Activated CD8-positive, alpha-beta memory T cell treated with anti-CD3 and anti-CD28 coated beads, Interleukin-2, amount 50 U/mL, for 1 hour (primary cell): ENCODE results near the gene BMI1.
"Not testable (repeated sequence)": the region's sequence is repeated elsewhere in the genome, so short reads cannot be mapped to it uniquely, and the experiment has no call there.

Experiments
- DNase-seq: peaks from one replicate; pipeline ENCODE4 v3.0.0-alpha.2; 2020; ENCODE audit errors: extremely low read depth

BMI1 gene

DNA sequence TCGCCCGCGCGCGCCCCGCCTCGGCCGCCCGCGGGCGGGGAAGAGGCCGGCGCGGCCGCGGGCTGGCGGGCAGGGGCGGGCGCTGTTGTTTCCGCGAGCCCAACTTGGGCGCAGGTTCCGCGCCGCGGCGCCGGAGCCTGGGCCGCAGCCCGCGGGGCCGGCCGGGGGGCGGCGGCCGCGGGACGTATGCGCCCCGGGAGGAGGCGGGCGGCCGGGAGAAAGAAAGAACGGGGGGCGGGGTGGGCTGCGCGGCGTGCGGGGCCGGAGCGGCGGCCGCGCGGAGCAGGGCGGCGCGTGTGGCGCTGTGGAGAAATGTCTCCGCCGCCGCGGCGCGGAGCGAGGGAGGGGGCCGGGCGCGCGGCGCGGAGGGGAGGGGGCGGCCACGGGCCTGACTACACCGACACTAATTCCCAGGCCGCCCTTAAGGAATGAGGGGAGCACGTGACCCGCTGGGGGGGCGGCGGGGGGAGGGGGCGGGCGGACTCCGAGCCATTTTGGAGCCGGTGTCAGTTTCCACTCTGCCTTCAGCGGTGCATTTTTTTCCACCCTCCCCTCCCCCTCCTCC is at the start of gene BMI1:
TSS of gene BMI1 (plus strand) at position 509 of the 565 bp plus-strand sequence. CDS start 5,351 bp downstream, outside the sequence.
- DNase-seq = no peak

DNA sequence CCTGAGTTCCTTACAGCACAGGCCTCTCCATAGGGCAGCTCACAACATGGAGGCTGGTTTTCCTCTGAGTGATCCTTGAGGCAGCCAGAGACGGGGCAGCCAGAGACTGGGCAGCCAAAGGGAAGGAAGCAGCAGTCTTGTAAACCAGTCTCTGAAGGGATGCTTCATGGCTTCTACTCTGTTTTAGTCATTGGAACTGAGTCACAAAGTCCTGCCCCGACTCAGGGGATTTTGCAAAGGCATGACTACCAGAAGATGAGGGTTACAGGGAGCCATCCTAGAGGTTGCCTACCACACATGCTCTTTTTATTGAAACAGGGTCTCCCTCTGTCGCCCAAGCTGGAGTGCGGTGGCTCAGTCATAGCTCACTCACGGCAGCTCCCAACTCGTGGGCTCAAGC is 49.1 kb upstream of the BMI1 start:
- DNase-seq = no peak

DNA sequence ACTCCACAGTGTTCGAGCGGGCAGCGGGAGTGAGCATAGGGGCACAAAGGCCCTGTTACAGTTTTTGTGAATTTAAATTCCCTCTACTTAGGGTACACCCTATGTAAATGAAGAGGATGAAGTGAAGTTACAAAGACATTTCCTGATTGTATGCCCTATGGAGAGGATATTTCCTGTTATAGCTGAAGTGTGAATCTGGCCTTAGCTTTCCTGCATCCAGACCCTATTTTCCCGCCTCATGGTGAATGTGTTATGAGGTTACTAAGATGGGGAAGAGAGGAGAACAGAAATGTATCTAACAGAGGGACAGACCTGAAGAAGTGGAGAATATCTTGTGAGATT is 42.5 kb upstream of the BMI1 start:
- no peak for DNase-seq

DNA sequence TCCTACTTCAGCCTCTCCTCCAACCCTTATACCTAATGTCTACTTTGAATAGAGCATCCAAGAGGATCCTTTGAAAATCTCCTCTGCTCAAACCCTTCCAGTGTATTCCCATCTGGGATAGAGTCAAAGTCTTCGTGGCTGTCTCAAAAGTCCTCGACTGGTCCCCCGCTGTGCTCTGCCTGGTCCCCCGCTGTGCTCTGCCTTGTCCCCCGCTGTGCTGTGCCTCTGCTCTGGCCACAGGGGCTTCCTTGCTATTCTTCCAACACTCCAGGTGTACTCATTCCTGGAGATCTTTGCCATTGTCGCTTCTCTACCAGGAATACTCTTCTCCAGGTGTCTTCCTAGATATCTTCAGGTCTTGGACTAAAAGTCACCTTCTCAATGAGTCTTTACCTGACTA is 40.8 kb upstream of the BMI1 start:
- no peak for DNase-seq

DNA sequence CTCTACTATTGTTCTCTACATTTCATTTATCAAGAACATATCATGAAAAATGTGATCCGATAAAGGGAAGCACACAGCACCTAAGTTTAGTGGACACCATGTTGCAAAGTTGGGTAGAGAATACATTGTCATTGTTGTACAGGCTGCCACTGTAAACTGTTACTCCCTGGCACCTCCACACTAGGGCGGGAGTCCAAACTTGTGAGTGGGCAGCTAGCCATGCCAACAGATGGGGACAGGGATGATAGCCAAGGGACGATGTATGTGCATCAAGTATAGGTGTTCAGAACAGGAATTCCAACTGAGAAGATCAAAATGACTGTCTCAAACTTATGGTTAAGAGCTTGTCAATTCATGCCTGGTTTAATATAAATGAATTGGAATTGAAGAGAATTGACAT is 35.8 kb upstream of the BMI1 start:
- no peak for DNase-seq

DNA sequence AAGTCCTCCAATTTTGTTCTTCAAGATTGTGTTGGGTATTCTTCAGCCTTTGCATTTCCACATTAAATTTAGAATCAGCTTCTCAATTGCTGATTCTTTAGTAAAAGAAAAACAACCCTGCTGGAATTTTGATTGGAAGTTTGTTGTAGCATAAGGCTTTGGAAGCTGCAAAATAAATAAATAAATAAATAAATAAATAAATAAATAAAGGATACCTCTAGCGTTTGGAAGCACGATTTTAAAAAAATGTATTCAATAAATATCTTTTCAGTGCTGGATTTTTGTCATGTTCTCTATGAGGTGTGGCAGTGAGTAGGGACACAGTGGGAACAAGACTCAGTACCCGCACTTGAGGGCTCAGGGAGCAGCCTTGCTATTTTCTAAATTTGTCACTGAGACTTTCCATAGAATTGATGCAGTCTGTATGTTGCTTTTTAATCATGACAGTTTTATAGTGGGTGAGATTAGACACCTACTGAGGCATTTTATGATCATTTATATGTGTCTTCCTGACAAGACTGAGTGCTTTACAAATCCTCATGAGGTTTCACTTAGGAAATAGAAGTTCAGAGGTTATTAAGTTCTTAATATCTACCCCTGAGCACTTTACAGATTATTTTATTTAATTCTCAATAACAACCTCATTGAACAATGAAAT is 27.0 kb upstream of the BMI1 start:
- no peak for DNase-seq

DNA sequence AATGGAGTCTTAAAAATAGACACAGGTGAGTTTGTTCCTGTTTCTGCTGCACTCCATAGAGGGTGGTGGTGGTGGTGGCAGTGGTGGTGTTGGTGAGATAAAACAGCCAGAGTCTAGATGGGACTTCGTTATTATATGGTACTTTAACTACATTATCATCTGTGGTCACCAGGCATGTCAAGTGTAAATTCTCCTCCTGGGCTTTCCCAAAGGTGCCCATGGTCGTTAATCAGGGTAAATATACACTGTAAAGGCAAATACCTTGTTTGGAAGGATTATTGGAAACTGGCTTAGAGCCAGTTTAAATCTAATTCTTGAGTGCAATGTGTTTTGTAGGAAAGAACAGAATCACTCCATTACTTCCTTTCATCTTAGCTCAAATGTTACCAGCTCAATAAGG is 26.2 kb upstream of the BMI1 start:
- no peak for DNase-seq

DNA sequence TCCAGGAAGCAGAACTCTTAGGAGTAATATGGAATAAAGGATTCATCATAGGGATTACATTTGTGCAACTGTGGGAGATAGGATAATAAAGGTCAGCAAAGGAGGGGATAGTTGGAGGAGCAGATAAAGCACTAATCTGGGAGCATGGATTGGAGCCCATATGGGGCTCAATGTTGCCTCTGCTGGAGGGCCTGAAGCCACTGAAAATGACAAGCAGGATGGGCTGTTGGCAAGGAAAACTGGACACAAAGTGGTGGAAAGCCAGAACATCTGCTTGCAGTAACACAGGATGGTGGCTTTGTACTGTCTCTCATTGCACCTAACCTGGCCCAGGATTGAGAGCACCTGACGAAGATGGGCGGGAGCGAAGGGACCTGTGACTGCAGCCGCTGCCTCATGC is 19.7 kb upstream of the BMI1 start:
- no peak for DNase-seq

DNA sequence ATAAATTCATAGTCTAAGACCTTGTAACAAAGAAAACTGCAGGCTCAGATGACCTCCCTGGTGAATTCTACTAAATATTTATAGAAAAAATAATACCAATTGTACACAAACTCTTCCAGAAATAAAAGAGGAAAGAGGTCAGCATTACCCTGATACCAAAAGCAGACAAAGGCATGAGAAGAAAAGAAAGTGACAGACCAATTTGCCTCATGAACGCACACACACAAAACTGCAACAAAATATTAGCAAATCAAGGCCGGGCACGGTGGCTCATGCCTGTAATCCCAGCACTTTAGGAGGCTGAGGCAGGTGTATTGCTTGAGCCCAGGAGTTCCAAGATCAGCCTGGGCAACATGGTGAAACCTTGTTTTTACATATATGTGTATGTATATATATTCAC is 17.4 kb upstream of the BMI1 start:
- no peak for DNase-seq

DNA sequence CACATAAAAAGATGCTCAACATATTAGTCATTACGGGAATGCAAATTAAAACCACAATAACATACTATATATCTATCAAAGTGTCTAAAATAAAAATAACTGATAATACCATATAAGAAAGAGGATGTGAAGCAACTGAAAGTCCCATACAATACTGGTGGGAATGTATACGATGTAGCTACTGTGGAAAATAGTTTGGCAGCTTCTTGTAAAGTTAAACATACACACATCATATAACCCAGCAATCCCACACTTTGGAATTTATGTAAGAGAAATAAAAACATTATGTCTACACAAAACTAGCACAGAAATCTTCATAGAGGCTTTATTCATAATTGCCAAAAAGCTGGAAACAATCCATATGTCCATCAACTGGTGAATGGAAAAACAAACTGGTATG is 15.2 kb upstream of the BMI1 start:
- DNase-seq = no peak

DNA sequence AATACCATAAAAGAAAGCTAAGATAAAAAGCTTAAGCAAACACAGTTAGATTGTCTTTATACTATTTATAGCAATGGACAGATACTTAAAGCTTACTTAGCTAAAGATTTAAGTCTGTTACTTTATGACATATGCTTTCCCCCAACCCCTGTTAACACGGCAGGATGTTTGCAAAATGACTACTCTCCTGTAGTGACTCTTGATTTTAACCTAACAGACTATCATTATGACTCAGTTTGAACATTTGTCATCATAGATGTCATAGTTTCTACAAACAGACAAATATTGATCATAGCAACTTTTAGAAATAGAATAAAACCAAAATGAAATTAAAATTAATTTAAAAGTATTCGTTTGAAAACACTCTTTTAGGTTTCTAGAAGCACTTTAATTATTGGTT is 12.5 kb upstream of the BMI1 start:
- no peak for DNase-seq

DNA sequence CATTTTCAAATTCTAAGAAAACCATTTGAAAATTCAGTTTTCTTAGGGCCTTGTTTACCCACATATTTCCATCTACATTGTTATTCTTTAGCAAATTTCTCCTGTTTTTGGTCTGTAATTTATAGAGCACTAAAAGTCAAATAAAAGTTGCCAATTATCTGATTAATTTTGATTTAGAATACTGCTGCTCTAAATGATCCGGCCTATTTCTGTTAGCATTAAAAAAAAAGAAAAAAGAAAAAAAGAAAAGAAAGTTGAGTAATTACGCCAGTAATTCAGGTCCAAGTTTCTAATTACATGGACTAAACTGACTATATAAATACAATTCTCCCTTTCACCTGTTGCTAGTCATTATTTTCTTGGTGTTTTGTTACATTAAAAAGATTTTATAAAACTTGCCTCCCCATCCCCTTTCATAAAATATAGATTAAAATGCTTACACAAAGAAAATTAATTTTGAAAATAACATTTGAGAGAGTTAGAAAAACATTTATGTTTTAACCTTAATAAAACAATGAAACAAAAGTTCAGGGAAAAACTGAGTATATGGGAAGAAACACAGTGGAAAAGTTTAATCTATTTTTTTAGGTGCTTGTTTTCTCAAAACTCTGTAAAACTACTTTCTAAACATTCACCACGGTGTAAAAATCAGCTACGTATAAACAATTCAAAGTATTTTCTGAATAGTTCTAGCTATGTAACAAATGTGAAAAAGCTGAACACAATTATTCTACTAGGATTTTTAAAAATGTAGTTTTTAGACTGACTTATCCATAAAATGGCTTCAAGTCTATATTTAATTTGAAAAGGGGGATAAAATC is 11.5 kb upstream of the BMI1 start:
- DNase-seq = no peak

DNA sequence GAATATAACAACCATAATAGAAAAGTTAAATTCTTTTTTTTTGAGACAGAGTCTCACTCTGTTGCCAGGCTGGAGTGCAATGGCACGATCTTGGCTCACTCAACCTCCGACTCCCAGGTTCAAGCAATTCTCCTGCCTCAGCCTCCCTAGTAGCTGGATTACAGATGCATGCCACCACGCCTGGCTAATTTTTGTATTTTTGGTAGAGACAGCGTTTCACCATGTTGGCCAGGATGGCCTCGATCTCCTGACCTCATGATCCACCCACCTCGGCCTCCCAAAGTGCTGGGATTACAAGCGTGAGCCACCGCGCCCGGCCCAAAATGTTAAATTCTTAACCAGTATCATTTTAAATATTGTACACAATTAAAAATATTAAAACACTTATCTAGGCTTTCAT is 10.9 kb upstream of the BMI1 start:
- DNase-seq = not testable (repeated sequence)

DNA sequence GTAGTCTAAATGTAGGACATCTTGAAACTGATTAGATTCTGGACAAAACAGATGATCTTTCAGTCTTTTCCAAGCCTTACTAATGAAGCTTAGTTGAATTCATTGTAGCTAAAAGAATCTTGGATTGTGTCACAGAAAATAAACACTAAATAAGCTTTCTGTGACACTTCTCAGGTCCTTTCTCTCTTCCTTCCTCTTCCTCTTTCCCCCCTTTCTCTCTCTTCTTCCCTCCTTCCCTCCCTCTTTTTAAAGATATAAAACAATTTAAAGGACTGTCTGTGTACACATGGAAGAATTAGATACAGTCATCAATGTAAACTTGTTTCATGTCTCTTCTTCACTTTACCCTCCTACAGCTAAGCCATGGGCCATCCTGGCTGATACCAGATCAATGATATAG is 10.0 kb upstream of the BMI1 start:
- DNase-seq = no peak

DNA sequence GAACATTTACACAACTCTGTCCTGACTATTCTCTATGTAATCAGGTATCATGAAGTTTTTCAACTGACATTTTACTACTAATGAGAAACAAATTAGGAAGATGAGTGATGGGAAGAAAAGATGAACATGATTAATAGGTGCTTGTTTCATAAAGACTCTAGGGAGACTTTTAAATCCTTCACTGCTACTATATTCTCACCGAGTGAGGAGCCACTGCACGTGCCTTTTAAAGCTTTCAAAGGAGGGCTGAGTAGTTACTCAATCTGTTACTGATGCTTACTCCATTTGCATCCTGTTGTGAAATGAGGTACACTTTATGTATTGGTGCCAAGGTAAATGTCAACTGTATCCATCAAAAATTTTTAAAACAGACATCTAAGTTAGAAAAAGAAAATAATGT is 6.0 kb upstream of the BMI1 start:
- DNase-seq = no peak

DNA sequence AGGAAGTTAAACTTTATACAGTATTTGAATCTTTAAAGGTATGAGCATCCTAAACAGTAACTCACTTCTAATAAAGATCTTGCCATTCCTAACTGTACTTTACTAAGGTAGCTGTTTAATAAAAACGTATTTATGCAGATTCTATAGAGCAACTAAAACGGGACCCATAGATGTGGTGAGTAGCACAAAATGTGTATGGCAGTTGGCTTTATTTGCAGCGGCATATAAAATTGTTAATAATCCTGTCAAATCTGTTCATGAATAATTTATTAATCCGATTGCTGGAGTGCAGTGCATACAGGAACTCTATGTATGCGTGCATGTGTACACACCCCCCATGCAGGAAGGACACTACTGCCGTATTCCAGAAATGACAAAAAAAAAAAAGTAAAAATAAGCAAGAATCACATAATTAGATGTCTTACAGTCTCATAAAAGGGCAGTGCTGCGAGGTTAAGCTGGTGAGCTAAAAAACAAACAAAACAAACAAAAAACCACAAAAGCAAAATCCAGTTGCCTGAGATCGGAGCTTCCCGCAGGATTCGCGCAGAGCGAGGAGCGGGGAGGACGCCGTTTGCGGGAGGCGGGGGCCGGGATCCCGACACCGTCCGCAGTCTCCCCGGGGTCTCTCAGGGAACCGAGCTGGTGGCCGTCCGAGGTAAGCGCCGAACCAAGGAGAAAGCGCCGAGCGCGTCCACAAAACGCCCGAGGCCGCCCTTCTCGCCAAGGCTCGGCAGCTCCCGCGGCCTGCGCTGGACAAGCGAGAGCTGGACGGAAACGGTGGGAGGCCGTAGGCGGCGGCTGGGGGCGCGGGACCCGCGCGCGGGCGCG is 5.2 kb upstream of the BMI1 start:
- no peak for DNase-seq

DNA sequence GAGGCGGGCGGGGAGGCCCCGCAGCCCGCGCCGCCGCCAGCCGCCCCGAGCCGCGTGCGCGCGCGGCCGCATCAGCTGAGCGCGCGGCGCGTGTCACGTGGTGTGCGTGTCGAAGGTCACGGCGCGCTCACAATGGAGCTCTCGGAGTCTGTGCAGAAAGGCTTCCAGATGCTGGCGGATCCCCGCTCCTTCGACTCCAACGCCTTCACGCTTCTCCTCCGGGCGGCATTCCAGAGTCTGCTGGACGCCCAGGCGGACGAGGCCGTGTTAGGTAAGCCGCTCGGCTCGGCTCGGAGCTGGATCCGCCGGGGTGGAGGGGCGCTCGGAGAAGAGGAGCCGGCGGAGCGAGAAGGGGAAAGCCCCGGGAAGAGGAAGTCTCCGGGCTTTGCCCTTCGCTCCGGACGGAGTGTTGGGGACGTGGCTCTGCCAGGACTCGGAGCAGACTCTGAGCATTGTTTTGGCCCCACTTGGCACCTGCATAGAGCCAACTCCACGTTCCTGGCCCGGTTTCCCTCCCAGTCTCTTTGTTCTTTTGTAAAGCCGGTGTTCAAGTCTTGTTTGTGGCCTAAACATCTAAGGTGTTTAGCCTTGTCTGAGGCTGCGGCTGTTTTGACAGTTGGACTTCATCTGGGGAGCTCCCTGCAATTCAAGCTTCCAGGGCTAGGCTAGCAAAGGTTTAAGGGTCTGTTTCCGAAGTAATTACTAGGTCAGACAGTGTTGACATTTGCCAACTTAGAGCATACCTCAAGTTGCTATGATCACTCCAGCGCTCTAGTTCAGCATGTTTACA is 4.4 kb upstream of the BMI1 start, which contains the start of gene COMMD3:
TSS of gene COMMD3 (plus strand) at position 103 of the 790 bp plus-strand sequence. CDS start at position 133, 30 bp downstream.
- no peak for DNase-seq

DNA sequence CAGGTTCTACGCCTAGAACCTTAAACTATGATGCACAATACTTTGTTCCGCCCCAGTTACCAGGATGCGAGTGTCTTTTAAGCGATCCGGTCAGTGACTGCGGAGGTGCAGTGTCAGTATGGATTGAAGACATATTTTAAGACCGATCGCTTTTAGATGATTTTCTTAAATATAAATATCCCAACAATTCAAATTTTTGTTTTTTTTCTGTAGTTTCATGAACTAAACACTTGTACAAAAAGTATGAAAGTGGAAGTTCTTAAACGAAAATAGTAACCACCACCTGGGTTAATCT is 3.9 kb upstream of the BMI1 start:
- DNase-seq = no peak

DNA sequence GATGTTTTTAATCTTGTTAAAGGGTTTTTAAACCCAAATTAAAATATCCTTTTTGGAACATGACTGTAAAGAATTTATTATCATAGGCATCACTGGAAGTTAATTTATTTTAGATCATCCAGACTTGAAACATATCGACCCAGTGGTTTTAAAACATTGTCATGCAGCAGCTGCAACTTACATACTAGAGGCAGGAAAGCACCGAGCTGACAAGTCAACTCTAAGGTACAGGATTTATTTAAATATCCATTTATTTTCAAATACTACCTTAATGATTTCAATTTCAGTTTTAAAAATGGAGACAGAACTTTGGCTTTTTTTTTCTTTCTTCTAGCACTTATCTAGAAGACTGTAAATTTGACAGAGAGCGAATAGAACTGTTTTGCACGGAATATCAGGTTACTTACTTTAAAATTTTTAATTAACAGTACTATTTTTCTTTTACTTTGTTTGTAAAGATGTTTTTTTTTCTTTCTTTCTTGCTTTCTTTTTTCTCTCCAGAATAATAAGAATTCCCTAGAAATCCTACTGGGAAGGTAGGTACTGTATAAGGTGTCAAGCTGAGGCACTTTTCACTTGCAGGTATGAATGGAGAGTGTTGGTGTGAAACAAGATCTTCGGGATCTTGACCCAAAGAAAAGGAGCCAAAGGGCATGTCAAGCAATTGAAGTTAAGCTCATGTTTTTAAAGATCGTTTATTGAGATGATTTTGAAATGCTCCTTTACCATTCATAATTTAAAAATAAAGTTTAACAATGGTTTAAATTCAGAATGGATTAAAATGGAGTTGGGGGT is 2.9 kb upstream of the BMI1 start:
- no peak for DNase-seq

DNA sequence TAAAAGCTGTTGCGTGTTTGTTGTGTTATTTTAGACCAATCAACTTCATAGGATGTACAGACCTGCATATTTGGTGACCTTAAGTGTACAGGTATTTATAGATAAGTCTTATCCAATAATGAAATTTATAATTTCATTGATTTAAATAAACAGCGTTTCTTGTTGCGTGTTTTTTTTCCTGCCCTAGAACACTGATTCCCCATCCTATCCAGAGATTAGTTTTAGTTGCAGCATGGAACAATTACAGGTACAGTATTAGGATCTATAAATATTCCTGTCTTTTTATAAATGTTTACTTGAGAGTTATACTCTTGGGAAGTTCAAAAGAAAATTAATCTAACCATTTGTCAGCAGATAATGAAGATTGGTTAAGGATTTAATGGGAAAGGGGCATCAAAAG is 2.1 kb upstream of the BMI1 start:
- DNase-seq = no peak

DNA sequence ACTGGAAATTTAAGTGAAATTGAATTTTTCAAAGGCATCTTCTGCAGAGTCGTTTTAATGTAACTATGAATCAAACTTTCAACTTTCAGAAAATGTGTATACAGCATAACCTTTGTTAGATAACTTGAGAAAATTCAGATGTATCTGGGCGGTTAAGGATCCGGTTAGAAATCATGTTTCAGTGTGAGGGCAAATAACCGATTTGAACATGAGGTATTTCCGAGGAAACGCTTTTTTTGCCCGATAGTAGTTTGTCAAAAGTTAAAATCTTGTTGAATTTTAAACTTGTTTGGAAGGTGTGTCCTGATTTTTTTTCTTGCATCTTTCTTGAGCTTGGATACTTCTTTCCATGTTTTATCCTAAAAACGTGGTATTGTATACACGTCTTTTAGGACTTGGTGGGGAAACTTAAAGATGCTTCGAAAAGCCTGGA is 1.3 kb upstream of the BMI1 start:
- no peak for DNase-seq
